ENCODE results near the gene ANXA6.

DNA sequence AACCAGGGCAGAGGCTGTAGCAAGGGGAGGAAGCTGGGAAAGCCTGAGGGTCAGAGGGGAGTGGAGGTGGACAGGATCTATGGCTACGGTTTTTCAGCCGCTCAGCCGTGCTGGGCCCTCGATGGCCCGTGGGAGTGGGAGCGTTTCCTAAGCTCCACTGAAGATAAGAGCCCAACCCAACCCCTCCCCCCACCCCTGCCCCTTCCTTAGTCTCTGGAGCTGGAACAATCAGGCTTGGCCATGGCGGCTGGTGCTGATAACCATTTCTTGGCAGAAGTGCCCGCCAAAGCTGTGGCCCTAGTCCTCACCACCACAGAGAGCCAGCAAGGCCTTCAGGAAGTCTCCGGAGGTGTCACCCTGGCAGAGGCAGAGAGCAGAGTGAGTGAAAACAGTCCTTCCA is 56.4 kb downstream of the ANXA6 start:
- TF ChIP-seq, protein P1, sequence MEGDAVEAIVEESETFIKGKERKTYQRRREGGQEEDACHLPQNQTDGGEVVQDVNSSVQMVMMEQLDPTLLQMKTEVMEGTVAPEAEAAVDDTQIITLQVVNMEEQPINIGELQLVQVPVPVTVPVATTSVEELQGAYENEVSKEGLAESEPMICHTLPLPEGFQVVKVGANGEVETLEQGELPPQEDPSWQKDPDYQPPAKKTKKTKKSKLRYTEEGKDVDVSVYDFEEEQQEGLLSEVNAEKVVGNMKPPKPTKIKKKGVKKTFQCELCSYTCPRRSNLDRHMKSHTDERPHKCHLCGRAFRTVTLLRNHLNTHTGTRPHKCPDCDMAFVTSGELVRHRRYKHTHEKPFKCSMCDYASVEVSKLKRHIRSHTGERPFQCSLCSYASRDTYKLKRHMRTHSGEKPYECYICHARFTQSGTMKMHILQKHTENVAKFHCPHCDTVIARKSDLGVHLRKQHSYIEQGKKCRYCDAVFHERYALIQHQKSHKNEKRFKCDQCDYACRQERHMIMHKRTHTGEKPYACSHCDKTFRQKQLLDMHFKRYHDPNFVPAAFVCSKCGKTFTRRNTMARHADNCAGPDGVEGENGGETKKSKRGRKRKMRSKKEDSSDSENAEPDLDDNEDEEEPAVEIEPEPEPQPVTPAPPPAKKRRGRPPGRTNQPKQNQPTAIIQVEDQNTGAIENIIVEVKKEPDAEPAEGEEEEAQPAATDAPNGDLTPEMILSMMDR (conservative IDR thresholded peaks at IDR 0.05; ENCODE audit: low read depth, low read length): no peak
- TF ChIP-seq EZH2 (IDR thresholded peaks at IDR 0.05; ENCODE audit: borderline replicate concordance, low read depth, low read length, poor library complexity, severe bottlenecking): no peak

Measured in A673 (cell line).